Large intestine (tissue), 3 donors: Measurements from ENCODE around the gene ALDH9A1. TPM values are rescaled to one million over a fixed set of nuclear protein-coding genes. Genes with fewer than 3 reads are reported as not detected.
"Not testable (repeated sequence)": the region's sequence is repeated elsewhere in the genome, so short reads cannot be mapped to it uniquely, and the experiment has no call there.

ENCODE experiments used
- DNase-seq, 2 donors: peaks; one replicate each; pipeline versions ENCODE4 v3.0.0 to v3.0.0-alpha.2; 2013
- H3K27ac ChIP-seq: one replicate; pipeline ENCODE4 v1.5.1; 2013; ENCODE audit warnings: low read length
- H3K27me3 ChIP-seq: 2 replicates; pipeline ENCODE4 v1.6.1; 2013; ENCODE audit warnings: low read length; ENCODE audit not compliant: control insufficient read depth, insufficient read depth
- H3K36me3 ChIP-seq: 2 replicates; pipeline ENCODE4 v1.6.1; 2013; ENCODE audit warnings: low read length; ENCODE audit not compliant: control insufficient read depth, insufficient read depth
- H3K4me1 ChIP-seq: one replicate; pipeline ENCODE4 v1.6.1; 2013; ENCODE audit warnings: low read length; ENCODE audit not compliant: control insufficient read depth, insufficient read depth
- H3K4me3 ChIP-seq: one replicate; pipeline ENCODE4 v1.5.1; 2013; ENCODE audit warnings: low read length
- H3K9me3 ChIP-seq: one replicate; pipeline ENCODE4 v1.6.1; 2013; ENCODE audit warnings: mild to moderate bottlenecking, low read depth, low read length, moderate library complexity; ENCODE audit not compliant: control insufficient read depth
- WGBS: methylation state at CpG from one replicate; pipeline ENCODE4 v1.1.5; 2013; ENCODE audit warnings: low lambda C conversion rate; ENCODE audit not compliant: insufficient coverage; 5-methylcytosine and 5-hydroxymethylcytosine counted together
- polyA plus RNA-seq: library from polyadenylated mRNA; unstranded; fragments of 120-200 nt; gene quantifications from one replicate; pipeline ENCODE4 v1.2.1, GENCODE V29; 2013

The ALDH9A1 gene
- polyA plus RNA-seq, 1 donor = 66.6 TPM

GRCh38 chr1:165675794-165676193 lies 22.6 kb downstream of the ALDH9A1 start:
- H3K36me3 ChIP-seq = peaks cover 40% of the 10 kb centered on the region
- no peak for DNase-seq
- no peaks in the 10 kb centered on the region for H3K27me3 ChIP-seq
- no CpG with 5 or more reads among the region's 1 CpG for WGBS
- no peaks in the 10 kb centered on the region for H3K9me3 ChIP-seq
- no peak overlapping the region for H3K27ac ChIP-seq
- H3K4me3 ChIP-seq = no peak overlapping the region
- no peaks in the 10 kb centered on the region for H3K4me1 ChIP-seq

DNA sequence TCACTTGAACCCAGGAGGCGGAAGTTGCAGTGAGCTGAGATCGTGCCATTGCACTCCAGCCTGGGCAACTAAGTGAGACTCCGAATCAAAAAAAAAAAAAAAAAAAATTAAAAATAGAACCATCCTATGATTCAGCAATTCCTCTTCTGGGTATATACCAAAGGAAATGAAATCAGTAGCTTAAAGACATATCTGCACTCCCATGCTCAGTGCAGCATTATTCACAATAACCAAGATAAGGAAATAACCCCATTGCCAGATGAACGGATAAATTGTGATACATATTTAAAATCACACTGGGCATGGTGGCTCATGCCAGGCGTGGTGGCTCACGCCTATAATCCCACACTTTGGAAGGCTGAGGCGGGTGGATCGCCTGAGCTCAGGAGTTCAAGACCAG lies 23.8 kb downstream of the ALDH9A1 start:
- no peak overlapping the region for H3K4me3 ChIP-seq
- no peaks in the 10 kb centered on the region for H3K27me3 ChIP-seq
- peaks cover 32% of the 10 kb centered on the region for H3K36me3 ChIP-seq
- WGBS = 100% methylated on average over 2 of the region's 8 CpGs
- no peaks in the 10 kb centered on the region for H3K4me1 ChIP-seq
- H3K27ac ChIP-seq = no peak overlapping the region
- H3K9me3 ChIP-seq = no peaks in the 10 kb centered on the region
- DNase-seq = no peak

DNA sequence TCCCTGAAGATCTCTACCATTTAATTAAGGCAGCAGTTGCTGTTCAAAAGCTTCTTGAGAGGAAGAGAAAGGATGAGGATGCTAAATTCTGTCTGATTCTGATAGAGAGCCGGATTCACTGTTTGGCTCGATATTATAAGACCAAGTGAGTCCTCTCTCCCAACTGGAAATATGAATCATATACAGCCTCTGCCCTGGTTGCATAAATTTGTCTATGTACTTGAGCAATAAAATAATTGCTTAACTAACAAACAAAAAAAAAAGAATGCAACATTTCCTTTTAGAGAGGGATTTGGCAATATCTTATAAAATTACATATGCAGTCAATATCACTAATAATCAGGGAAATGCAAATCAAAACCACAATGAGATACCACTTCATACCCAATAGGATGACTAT lies 26.8 kb downstream of the ALDH9A1 start:
- Histone ChIP-seq H3K9me3 (no peaks in the 10 kb centered on the region), H3K36me3 (peaks cover 29% of the 10 kb centered on the region), H3K27me3 (no peaks in the 10 kb centered on the region), H3K4me1 (no peaks in the 10 kb centered on the region), H3K4me3 (no peak overlapping the region), H3K27ac (no peak overlapping the region)
- WGBS = 83% methylated on average over 2 of the region's 2 CpGs
- no peak for DNase-seq

DNA sequence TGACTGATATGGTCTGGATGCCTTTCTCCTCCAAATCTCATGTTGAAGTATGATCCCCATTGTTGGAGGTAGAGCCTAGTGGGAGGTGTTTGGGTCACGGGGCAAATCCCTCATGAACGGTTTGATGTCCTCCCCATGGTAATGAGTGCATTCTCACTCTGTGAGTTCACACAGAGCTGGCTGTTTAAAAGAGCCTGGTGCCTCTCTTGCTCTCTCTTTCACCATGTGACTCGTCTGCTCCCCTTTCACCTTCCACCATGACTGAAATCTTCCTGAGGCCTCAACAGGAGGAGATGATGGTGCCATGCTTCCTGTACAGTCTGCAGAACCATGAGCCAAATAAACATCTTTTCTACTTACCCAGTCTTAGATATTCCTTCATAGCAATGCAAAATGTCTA lies 30.2 kb downstream of the ALDH9A1 start:
- DNase-seq = no peak
- no peak overlapping the region for H3K4me3 ChIP-seq
- no peaks in the 10 kb centered on the region for H3K4me1 ChIP-seq
- peaks cover 36% of the 10 kb centered on the region for H3K36me3 ChIP-seq
- no peaks in the 10 kb centered on the region for H3K27me3 ChIP-seq
- WGBS = no CpG with 5 or more reads among the region's 3 CpGs
- H3K27ac ChIP-seq = no peak overlapping the region
- no peaks in the 10 kb centered on the region for H3K9me3 ChIP-seq

GRCh38 chr1:165666152-165666825 lies 32.1 kb downstream of the ALDH9A1 start:
- Histone ChIP-seq H3K4me1 (no peaks in the 10 kb centered on the region), H3K9me3 (no peaks in the 10 kb centered on the region), H3K4me3 (no peak overlapping the region), H3K36me3 (peaks cover 51% of the 10 kb centered on the region), H3K27ac (no peak overlapping the region), H3K27me3 (no peaks in the 10 kb centered on the region)
- 100% methylated on average over 1 of the region's 5 CpGs for WGBS
- no peak for DNase-seq

GRCh38 chr1:165662186-165662585 lies 36.2 kb downstream of the ALDH9A1 start:
- peaks cover 58% of the 10 kb centered on the region for H3K36me3 ChIP-seq
- H3K4me3 ChIP-seq = no peak overlapping the region
- H3K9me3 ChIP-seq = no peaks in the 10 kb centered on the region
- no peaks in the 10 kb centered on the region for H3K27me3 ChIP-seq
- no peaks in the 10 kb centered on the region for H3K4me1 ChIP-seq
- no peak overlapping the region for H3K27ac ChIP-seq
- no peak for DNase-seq
- WGBS = 88% methylated on average over 2 of the region's 3 CpGs

- no peak for DNase-seq
- Histone ChIP-seq H3K27me3 (no peaks in the 10 kb centered on the region), H3K36me3 (peaks cover 56% of the 10 kb centered on the region), H3K9me3 (no peaks in the 10 kb centered on the region), H3K4me3 (no peak overlapping the region), H3K4me1 (no peaks in the 10 kb centered on the region), H3K27ac (no peak overlapping the region)
- WGBS = no CpG with 5 or more reads among the region's 2 CpGs
Measured at GRCh38 chr1:165661703-165662102, 36.7 kb downstream of the ALDH9A1 start.

DNA sequence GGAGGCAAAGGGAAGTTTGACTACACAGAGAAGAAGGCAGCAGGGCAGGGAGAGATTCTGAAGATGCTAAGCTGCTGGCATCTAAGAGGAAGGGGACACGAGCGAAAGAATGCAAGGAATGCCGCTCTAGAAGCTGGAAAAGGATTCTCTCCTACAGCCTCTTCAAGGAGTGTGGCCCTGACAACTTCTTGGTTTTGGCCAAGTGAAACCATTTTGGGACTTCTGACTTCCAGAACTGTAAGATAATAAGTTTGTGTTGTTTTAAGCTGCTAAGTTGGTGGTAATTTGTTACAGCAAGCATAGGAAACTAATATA lies 38.8 kb downstream of the ALDH9A1 start:
- WGBS = no CpG with 5 or more reads among the region's 3 CpGs
- H3K27ac ChIP-seq = no peak overlapping the region

DNA sequence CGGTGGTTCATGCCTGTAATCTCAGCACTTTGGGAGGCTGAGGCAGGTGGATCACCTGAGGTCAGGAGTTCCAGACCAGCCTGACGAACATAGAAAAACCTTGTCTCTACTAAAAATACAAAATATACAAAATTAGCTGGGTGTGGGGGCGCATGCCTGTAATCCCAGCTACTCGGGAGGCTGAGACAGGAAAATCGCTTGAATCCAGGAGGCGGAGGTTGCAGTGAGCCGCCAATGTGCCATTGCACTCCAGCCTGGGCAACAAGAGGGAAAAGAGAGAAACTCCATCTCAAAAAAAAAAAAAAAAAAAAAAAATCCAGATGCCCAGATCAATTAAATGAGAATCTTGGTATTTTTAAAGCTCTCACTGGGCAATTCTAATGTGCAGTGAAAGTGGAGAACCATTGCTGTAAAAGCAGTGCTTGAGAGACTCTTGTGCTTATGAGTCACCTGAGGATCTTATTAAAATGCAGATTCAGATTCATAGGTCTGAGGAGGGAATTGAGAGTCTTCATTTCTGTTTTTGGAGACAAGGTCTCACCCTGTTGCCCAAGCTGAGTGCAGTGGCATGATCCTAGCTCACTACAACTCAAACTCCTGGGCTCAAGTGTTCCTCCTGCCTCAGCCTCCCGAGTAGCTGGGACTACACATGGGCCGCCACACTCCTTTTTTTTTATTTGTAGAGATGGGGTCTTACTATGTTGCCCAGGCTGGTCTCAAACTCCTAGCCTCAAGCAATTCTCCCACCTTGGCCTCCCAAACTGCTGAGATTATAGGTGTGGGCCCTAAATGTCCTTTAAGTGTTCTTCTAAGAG lies 39.4 kb downstream of the ALDH9A1 start:
- 100% methylated on average over 1 of the region's 9 CpGs for WGBS
- not testable (repeated sequence) for H3K4me1 ChIP-seq, H3K27ac ChIP-seq, DNase-seq, H3K4me3 ChIP-seq, H3K27me3 ChIP-seq, H3K9me3 ChIP-seq
- peaks cover 65% of the 10 kb centered on the region for H3K36me3 ChIP-seq

More for the DNA sequence above, 38.8 kb downstream of the ALDH9A1 start:
- Histone ChIP-seq H3K27me3 (no peaks in the 10 kb centered on the region), H3K4me1 (no peaks in the 10 kb centered on the region), H3K36me3 (peaks cover 61% of the 10 kb centered on the region), H3K9me3 (no peaks in the 10 kb centered on the region), H3K4me3 (no peak overlapping the region)
- no peak for DNase-seq

GRCh38 chr1:165650981-165651625 lies 47.3 kb downstream of the ALDH9A1 start:
- H3K4me3 ChIP-seq = no peak overlapping the region
- no peaks in the 10 kb centered on the region for H3K27me3 ChIP-seq
- H3K4me1 ChIP-seq = peaks cover 16% of the 10 kb centered on the region
- H3K36me3 ChIP-seq = peaks cover 49% of the 10 kb centered on the region
- no peaks in the 10 kb centered on the region for H3K9me3 ChIP-seq
- no CpG with 5 or more reads among the region's 9 CpGs for WGBS
- no peak for DNase-seq
- no peak overlapping the region for H3K27ac ChIP-seq
